Sigmoid colon (tissue), 7 donors: Measurements from ENCODE around the gene ACER1. TPM values are rescaled to one million over a fixed set of nuclear protein-coding genes. Genes with fewer than 3 reads are reported as not detected.

ENCODE experiments used
- DNase-seq: peaks from one replicate; pipeline ENCODE4 v3.0.0-alpha.2; 2019
- H3K27ac ChIP-seq, 4 donors: fragments of 200-600 bp; sonication (generic); one replicate each; pipeline ENCODE4 v1.5.1; 2016 to 2019; ENCODE audit warnings: mild to moderate bottlenecking in 1 of 4
- H3K27me3 ChIP-seq, 3 donors: fragments of 200-600 bp; sonication (generic); one replicate each; pipeline ENCODE4 v1.5.1; 2019; ENCODE audit warnings: mild to moderate bottlenecking in 1 of 3
- H3K36me3 ChIP-seq, 4 donors: fragments of 200-600 bp; sonication (generic); one replicate each; pipeline ENCODE4 v1.5.1; 2016 to 2019
- H3K4me1 ChIP-seq, 4 donors: fragments of 200-600 bp; sonication (generic); one replicate each; pipeline ENCODE4 v1.5.1; 2017 to 2019
- H3K4me3 ChIP-seq, 4 donors: fragments of 200-600 bp; sonication (generic); one replicate each; pipeline ENCODE4 v1.5.1; 2017 to 2019; ENCODE audit warnings: mild to moderate bottlenecking in 2 of 4, moderate library complexity in 1 of 4
- H3K9me3 ChIP-seq, 4 donors: fragments of 200-600 bp in 3 of 4; sonication (generic) in 3 of 4; one replicate each; pipeline versions ENCODE4 v1.5.1 to v1.6.1; 2013 to 2019
- EP300 ChIP-seq, 4 donors: sonication (generic); formaldehyde crosslinking; IDR thresholded peaks; one replicate each; pipeline ENCODE4 v1.6.1; 2017; ENCODE audit warnings: antibody characterized with exemption in 4 of 4
- POLR2A ChIP-seq, 2 donors: fragments of 450-650 bp; IDR thresholded peaks; one replicate each; pipeline ENCODE4 v1.6.1; 2016; ENCODE audit warnings: antibody characterized with exemption in 2 of 2, mild to moderate bottlenecking in 2 of 2, moderate library complexity in 2 of 2
- POLR2AphosphoS5 ChIP-seq, 4 donors: sonication (generic); formaldehyde crosslinking; IDR thresholded peaks; one replicate each; pipeline ENCODE4 v1.6.1; 2017; ENCODE audit warnings: antibody characterized with exemption in 4 of 4
- WGBS, 2 donors: extraction: QIAGEN DNeasy Blood & Tissue Kit; methylation state at CpG; one replicate each; pipeline ENCODE4 v1.1.7; 2013; 5-methylcytosine and 5-hydroxymethylcytosine counted together
- intact Hi-C: fragments of 100-400 bp; cut with DNase I; formaldehyde crosslinking; loops from one replicate; pipeline ENCODE4 v1.15.1; 2023
- polyA plus RNA-seq, 3 donors: library from polyadenylated mRNA; stranded (reverse); fragments of 200-250 nt; gene quantifications; one replicate each; pipeline ENCODE4 v1.2.3, GENCODE V29; 2013
- total RNA-seq, 4 donors: library from RNA; depleted of rRNA; stranded (reverse); fragments of >200 nt; gene quantifications; one replicate each; pipeline ENCODE4 v1.1.0, GENCODE V29; 2016
- TF ChIP-seq, protein P1 (sequence below), 4 experiments: fragments of 450-650 bp in 3 of 4; fragments of 200-600 bp in 1 of 4; IDR thresholded peaks; one replicate each; pipeline ENCODE4 v1.5.1; 2016 to 2019; ENCODE audit warnings: antibody characterized with exemption in 4 of 4, mild to moderate bottlenecking in 3 of 4, moderate library complexity in 2 of 4
- donor health status: healthy with polysubstance abuse.
- donor health status: Bipolar disorder and iron deficiency.
- donor health status: healthy.

ACER1 gene
- total and polyA plus RNA-seq, 7 donors = 0.19 TPM; not detected in 6

DNA sequence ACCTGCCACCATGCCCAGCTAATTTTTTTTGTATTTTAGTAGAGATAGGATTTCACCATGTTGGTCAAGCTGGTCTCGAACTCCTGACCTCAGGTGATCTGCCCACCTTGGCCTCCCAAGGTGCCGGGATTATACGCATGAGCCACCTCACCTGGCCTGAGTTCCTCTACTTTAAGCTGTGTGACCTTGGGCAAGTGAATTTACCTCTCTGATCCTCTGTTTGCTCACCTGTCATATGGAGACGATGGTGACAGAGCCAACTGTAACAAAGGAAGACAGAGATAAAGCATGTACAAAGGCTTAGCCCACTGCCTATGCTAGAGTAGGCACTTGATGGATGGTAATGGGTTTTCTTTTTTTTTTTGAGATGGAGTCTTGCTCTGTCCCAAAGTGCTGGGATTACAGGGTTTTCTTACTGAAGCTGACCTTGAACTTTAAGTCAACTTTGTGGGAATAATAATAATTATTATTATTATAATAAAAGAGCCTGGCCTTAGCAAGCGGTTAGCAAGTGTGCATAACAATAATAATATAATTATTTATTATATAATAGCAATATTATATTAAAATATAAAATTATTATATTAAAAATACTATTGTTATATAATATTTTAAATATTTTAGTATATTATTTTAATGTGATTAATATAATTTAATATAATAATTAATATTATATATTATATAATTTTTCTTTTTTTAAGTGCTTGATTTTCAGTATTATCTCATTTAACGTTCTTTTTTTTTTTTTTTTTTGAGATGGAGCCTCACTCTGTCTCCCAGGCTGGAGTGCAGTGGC, 1.3 kb upstream of the ACER1 start:
- TF ChIP-seq EP300 (IDR thresholded peaks at IDR 0.05) (no peak), POLR2A (IDR thresholded peaks at IDR 0.05) (no peak), POLR2AphosphoS5 (IDR thresholded peaks at IDR 0.05) (no peak)
- TF ChIP-seq, protein P1, sequence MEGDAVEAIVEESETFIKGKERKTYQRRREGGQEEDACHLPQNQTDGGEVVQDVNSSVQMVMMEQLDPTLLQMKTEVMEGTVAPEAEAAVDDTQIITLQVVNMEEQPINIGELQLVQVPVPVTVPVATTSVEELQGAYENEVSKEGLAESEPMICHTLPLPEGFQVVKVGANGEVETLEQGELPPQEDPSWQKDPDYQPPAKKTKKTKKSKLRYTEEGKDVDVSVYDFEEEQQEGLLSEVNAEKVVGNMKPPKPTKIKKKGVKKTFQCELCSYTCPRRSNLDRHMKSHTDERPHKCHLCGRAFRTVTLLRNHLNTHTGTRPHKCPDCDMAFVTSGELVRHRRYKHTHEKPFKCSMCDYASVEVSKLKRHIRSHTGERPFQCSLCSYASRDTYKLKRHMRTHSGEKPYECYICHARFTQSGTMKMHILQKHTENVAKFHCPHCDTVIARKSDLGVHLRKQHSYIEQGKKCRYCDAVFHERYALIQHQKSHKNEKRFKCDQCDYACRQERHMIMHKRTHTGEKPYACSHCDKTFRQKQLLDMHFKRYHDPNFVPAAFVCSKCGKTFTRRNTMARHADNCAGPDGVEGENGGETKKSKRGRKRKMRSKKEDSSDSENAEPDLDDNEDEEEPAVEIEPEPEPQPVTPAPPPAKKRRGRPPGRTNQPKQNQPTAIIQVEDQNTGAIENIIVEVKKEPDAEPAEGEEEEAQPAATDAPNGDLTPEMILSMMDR (IDR thresholded peaks at IDR 0.05) = no peak
- H3K4me3 ChIP-seq = no peak overlapping the region
- no peak overlapping the region for H3K27ac ChIP-seq
- 76 to 91% methylated on average over 6 of the region's 6 CpGs for WGBS, 2 donors
- no peak for DNase-seq
- intact Hi-C loops = no loop called here
- no peaks in the 10 kb centered on the region for H3K9me3 ChIP-seq
- no peaks in the 10 kb centered on the region for H3K27me3 ChIP-seq
- no peaks in the 10 kb centered on the region for H3K4me1 ChIP-seq
- H3K36me3 ChIP-seq = no peaks in the 10 kb centered on the region

DNA sequence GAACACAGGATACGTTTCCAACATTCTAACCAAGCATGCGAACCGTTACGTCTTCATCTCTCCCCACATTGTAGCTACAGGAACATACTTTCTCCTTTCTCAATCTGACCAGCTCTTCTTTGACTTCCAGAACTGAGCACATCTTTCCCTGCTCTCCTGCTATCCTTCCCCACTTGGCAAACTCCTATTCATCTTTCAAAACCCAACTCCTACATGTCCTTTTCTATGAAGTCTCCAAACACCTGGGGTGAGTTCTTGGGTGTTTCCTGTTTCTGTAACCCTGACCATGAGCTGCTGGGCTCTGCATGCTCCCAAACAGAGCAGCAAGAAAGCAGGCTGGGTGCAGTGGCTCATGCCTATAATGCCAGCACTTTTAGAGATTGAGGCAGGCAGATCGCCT, 6.6 kb downstream of the ACER1 start:
- intact Hi-C loops = no loop called here
- no peak overlapping the region for H3K27ac ChIP-seq
- H3K36me3 ChIP-seq = no peaks in the 10 kb centered on the region
- no peaks in the 10 kb centered on the region for H3K9me3 ChIP-seq
- no peak for DNase-seq
- WGBS, 2 donors = 84 to 88% methylated on average over 5 of the region's 5 CpGs
- H3K4me3 ChIP-seq = no peak overlapping the region
- TF ChIP-seq, protein P1 (IDR thresholded peaks at IDR 0.05) = no peak
- TF ChIP-seq POLR2AphosphoS5 (IDR thresholded peaks at IDR 0.05) = no peak
- TF ChIP-seq EP300 (IDR thresholded peaks at IDR 0.05) = no peak
- TF ChIP-seq POLR2A (IDR thresholded peaks at IDR 0.05) = no peak
- peaks cover 0 to 14% (median 2%) of the 10 kb centered on the region in 3 donors for H3K27me3 ChIP-seq
- no peaks in the 10 kb centered on the region for H3K4me1 ChIP-seq

DNA sequence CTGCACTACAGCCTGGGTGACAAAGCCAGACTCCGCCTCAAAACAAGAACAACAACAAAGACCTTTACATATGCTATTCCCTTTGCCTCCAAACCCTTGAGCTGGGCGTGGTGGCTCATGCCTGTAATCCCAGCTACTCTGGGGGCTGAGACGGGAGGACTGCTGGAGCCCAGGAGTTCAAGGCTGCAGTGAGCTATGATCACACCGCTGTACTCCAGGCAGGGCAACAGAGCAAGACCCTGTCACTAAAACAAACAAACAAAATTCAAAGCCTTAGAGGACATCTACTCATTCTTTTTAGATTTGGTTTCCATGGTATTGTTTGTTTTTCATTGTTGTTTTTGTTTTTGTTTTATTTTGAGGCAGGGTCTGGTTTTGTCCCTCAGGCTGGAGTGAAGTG, 7.8 kb downstream of the ACER1 start:
- Histone ChIP-seq H3K4me1 (no peaks in the 10 kb centered on the region), H3K27ac (no peak overlapping the region), H3K27me3 (peaks cover 0 to 26% (median 4%) of the 10 kb centered on the region in 3 donors), H3K36me3 (no peaks in the 10 kb centered on the region), H3K4me3 (no peak overlapping the region), H3K9me3 (no peaks in the 10 kb centered on the region)
- WGBS, 2 donors = 47 to 77% methylated on average over 4 of the region's 4 CpGs
- TF ChIP-seq POLR2AphosphoS5 (IDR thresholded peaks at IDR 0.05) (no peak), EP300 (IDR thresholded peaks at IDR 0.05) (no peak), POLR2A (IDR thresholded peaks at IDR 0.05) (no peak)
- TF ChIP-seq, protein P1 (IDR thresholded peaks at IDR 0.05) = no peak
- intact Hi-C loops = no loop called here
- DNase-seq = no peak

DNA sequence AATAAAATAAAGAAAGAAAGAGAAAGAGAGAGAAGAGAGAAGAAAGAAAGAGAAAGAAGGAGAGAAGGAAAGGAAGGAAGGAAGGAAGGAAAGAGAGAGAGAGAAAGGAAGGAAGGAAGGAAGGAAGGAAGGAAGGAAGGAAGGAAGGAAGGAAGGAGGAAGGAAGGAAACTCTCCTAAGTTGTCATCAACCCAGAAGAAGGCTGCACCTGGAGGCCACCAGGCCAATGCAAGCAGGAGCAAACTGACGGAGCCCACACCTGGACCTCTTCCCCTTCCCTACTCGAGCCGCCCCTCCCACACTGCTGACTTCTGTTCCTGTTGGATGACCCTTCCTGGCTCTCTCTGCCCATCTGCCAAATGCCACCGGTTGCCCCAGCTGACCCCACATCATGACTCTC, 8.7 kb downstream of the ACER1 start:
- H3K27me3 ChIP-seq = peaks cover 0 to 26% (median 4%) of the 10 kb centered on the region in 3 donors
- H3K9me3 ChIP-seq = no peaks in the 10 kb centered on the region
- no peak for TF ChIP-seq POLR2AphosphoS5 (IDR thresholded peaks at IDR 0.05)
- TF ChIP-seq EP300 (IDR thresholded peaks at IDR 0.05) = no peak
- TF ChIP-seq, protein P1 (IDR thresholded peaks at IDR 0.05) = no peak
- no peak for TF ChIP-seq POLR2A (IDR thresholded peaks at IDR 0.05)
- H3K4me3 ChIP-seq = no peak overlapping the region
- H3K4me1 ChIP-seq = no peaks in the 10 kb centered on the region
- no peak overlapping the region for H3K27ac ChIP-seq
- no peak for DNase-seq
- 47 to 65% methylated on average over 4 of the region's 4 CpGs for WGBS, 2 donors
- intact Hi-C loops = no loop called here
- H3K36me3 ChIP-seq = no peaks in the 10 kb centered on the region
